Tibial artery (tissue), 4 donors: ENCODE data around the gene PRKAR2B.

Experiments used
- DNase-seq, 2 donors: peaks; one replicate each; pipeline ENCODE4 v3.0.0-alpha.2; 2019
- H3K27ac ChIP-seq, 2 donors: fragments of 200-600 bp; sonication (generic) in 1 of 2; 1 replicate in 1 of 2; 2 replicates in 1 of 2; pipeline ENCODE4 v1.5.1; 2018 to 2019; ENCODE audit warnings: mild to moderate bottlenecking in 1 of 2
- H3K27me3 ChIP-seq, 2 donors: fragments of 200-600 bp; sonication (generic) in 1 of 2; one replicate each; pipeline versions ENCODE4 v1.5.1 to v1.6.0; 2016 to 2019
- H3K36me3 ChIP-seq, 3 donors: fragments of 200-600 bp; sonication (generic) in 2 of 3; one replicate each; pipeline ENCODE4 v1.5.1; 2016 to 2019; ENCODE audit warnings: mild to moderate bottlenecking in 2 of 3
- H3K4me1 ChIP-seq, 4 donors: fragments of 200-600 bp; sonication (generic) in 2 of 4; 1 replicate in 3 of 4; 2 replicates in 1 of 4; pipeline ENCODE4 v1.5.1; 2016 to 2019
- H3K4me3 ChIP-seq, 2 donors: fragments of 200-600 bp; sonication (generic) in 1 of 2; 1 replicate in 1 of 2; 2 replicates in 1 of 2; pipeline ENCODE4 v1.5.1; 2018 to 2019; ENCODE audit warnings: mild to moderate bottlenecking in 2 of 2
- H3K9me3 ChIP-seq, 3 donors: fragments of 200-600 bp; sonication (generic) in 1 of 3; one replicate each; pipeline ENCODE4 v1.5.1; 2016 to 2019
- intact Hi-C: fragments of 100-400 bp; cut with DNase I; formaldehyde crosslinking; loops from one replicate; pipeline ENCODE4 v1.15.0; 2023; ENCODE audit warnings: low total_unique reads
- TF ChIP-seq, protein P1 (sequence below), 2 experiments: fragments of 200-600 bp in 1 of 2; fragments of 450-650 bp in 1 of 2; IDR thresholded peaks; one replicate each; pipeline ENCODE4 v1.5.1; 2017 to 2019; ENCODE audit warnings: antibody characterized with exemption in 2 of 2, mild to moderate bottlenecking in 1 of 2, moderate library complexity in 1 of 2

The PRKAR2B gene

DNA sequence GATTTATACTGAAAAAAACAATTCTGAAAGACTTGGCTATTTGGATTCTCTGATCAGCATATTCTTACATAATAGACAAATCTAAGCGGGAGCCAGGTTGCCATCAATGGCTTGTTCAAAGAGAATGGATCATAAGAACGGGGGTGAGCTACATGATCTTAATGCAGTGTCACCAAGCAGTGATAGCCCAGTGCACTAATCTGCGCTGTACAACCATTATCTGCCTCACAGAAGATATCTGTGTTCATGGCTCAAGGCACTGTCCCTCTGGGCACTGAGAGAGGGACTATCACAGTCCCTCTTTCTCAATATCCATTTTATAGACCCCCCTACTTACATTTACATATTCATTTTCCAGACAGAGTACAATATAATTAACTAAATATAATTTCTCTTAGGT lies 22.9 kb upstream of the PRKAR2B start:
- H3K9me3 ChIP-seq, result peaks cover 0 to 10% (median 0%) of the 10 kb centered on the region in 3 donors
- H3K27ac ChIP-seq, result no peak overlapping the region
- intact Hi-C loops, result no loop called here
- no peaks in the 10 kb centered on the region for H3K36me3 ChIP-seq
- peaks cover 0 to 6% (median 0%) of the 10 kb centered on the region in 4 donors for H3K4me1 ChIP-seq
- no peaks in the 10 kb centered on the region for H3K27me3 ChIP-seq
- no peak overlapping the region for H3K4me3 ChIP-seq
- DNase-seq, result no peak
- TF ChIP-seq, protein P1, sequence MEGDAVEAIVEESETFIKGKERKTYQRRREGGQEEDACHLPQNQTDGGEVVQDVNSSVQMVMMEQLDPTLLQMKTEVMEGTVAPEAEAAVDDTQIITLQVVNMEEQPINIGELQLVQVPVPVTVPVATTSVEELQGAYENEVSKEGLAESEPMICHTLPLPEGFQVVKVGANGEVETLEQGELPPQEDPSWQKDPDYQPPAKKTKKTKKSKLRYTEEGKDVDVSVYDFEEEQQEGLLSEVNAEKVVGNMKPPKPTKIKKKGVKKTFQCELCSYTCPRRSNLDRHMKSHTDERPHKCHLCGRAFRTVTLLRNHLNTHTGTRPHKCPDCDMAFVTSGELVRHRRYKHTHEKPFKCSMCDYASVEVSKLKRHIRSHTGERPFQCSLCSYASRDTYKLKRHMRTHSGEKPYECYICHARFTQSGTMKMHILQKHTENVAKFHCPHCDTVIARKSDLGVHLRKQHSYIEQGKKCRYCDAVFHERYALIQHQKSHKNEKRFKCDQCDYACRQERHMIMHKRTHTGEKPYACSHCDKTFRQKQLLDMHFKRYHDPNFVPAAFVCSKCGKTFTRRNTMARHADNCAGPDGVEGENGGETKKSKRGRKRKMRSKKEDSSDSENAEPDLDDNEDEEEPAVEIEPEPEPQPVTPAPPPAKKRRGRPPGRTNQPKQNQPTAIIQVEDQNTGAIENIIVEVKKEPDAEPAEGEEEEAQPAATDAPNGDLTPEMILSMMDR (IDR thresholded peaks at IDR 0.05), result no peak

DNA sequence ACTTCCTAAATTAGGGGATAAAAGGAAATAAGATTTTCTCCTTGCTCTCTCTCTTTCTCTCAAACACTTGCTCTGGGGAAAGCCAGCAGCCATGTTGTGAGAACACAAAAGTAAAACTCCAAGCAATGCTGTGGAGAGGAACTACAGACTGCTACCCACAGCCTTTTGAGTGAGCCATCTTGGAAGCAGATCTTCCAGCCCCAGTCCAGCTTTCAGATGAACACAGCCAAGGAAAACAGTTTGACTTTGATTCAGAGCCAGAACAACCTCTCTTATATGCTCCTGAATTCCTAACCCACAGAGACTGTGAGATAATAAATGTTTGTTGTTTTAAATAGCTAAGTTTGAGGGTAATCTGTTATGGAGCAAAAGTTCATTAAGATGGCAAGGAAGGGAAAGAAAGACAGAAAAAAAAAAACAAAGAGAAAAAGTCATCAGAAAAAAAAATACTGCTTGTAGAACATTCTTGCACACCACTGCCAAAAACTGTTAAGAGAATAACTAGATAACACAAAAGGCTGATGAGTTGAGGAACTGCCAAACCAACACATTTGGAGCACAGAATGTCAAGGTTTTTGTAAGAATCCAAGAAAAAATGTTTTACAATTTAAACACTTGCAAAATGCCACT lies 20.9 kb upstream of the PRKAR2B start:
- H3K4me3 ChIP-seq, result no peak overlapping the region
- DNase-seq, result no peak
- no peak overlapping the region for H3K27ac ChIP-seq
- peaks cover 0 to under 1% (median 0%) of the 10 kb centered on the region in 4 donors for H3K4me1 ChIP-seq
- intact Hi-C loops, result no loop called here
- peaks cover 0 to 10% (median 0%) of the 10 kb centered on the region in 3 donors for H3K9me3 ChIP-seq
- H3K36me3 ChIP-seq, result no peaks in the 10 kb centered on the region
- TF ChIP-seq, protein P1 (IDR thresholded peaks at IDR 0.05), result no peak
- H3K27me3 ChIP-seq, result no peaks in the 10 kb centered on the region

DNA sequence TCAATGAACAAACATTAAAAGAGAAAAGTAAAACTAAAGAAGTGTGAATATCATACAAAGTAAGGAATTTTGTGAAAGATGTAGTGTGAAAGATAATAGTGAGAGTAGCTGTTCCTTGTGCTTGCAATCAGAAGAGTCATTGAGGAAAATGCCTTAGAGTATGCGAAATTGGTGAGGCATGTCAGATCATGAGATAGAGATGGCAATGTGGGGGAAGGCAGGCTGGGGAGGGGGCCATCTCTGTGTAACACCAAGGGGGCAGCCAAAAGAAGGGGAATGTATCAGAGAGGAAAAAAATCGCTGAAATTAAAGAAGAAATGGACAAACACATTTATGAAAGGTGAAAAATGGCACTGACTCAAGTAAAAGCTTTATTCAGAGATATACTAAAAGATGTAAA lies 19.6 kb upstream of the PRKAR2B start:
- Histone ChIP-seq H3K4me1 (no peaks in the 10 kb centered on the region), H3K9me3 (peaks cover 0 to 10% (median 0%) of the 10 kb centered on the region in 3 donors), H3K4me3 (no peak overlapping the region), H3K36me3 (no peaks in the 10 kb centered on the region), H3K27me3 (no peaks in the 10 kb centered on the region), H3K27ac (no peak overlapping the region)
- TF ChIP-seq, protein P1 (IDR thresholded peaks at IDR 0.05), result no peak
- intact Hi-C loops, result no loop called here
- DNase-seq, result no peak

DNA sequence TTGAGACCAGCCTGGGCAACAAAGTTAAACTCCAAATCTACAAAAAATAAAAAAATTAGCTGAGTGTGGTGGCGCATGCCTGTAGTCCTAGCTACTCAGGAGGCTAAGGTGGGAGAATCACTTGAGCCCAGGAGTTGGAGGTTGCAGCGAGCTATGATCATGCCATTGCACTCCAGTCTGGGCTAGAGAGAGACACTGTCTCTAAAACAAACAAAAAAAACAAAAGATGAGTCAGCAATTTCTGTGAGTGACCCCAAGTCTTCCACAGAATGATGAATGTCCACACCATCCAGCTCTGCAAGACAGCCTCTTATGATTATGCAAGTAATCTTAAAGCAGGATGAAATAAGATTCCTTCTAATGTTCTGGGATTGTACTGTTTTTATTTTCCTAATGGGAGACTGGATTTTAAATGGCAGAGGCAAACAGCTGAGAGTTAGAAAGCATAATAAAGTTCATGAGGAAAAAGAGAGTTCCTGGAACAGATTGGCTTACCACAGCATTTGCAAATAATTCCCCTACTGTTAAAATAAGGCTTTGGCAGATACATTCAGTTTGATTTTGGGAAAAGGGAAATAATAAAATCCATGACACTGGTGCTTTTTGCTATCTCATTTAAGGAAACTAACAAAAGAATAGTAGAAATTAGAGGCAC lies 18.9 kb upstream of the PRKAR2B start:
- no peaks in the 10 kb centered on the region for H3K36me3 ChIP-seq
- TF ChIP-seq, protein P1 (IDR thresholded peaks at IDR 0.05), result no peak
- no peak overlapping the region for H3K27ac ChIP-seq
- H3K4me1 ChIP-seq, result no peaks in the 10 kb centered on the region
- intact Hi-C loops, result no loop called here
- no peak overlapping the region for H3K4me3 ChIP-seq
- H3K9me3 ChIP-seq, result peaks cover 0 to 10% (median 0%) of the 10 kb centered on the region in 3 donors
- DNase-seq, result no peak
- H3K27me3 ChIP-seq, result no peaks in the 10 kb centered on the region

DNA sequence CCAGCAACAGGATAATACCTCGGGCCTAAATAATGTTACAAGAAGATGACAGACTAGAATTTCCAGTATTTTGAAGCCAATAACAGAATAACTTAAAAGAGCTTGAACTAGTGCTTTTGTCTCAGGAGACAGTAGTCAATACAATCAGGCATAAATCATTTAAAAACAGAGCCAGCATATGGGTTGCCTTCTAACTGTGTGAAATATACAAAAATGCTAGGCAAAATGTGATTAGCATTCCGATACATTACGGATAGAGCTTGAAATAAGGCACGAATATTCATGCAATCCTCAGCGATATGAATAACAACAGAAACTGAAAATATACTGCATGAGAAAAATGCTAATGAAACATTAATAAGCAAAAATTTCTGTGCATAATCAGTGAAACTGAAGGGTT lies 18.3 kb upstream of the PRKAR2B start:
- DNase-seq, result no peak
- no peaks in the 10 kb centered on the region for H3K36me3 ChIP-seq
- no peak overlapping the region for H3K27ac ChIP-seq
- H3K9me3 ChIP-seq, result peaks cover 0 to 10% (median 0%) of the 10 kb centered on the region in 3 donors
- H3K27me3 ChIP-seq, result no peaks in the 10 kb centered on the region
- H3K4me3 ChIP-seq, result no peak overlapping the region
- TF ChIP-seq, protein P1 (IDR thresholded peaks at IDR 0.05), result no peak
- H3K4me1 ChIP-seq, result no peaks in the 10 kb centered on the region
- intact Hi-C loops, result no loop called here
